NCI-H524 treated with DMSO at 0.1 percent for 48 hours (cell line): ENCODE data around the gene PLEKHG2.
"Not testable (repeated sequence)": the region's sequence is repeated elsewhere in the genome, so short reads cannot be mapped to it uniquely, and the experiment has no call there.

ENCODE experiments used
- DNase-seq: peaks from one replicate; lab custom pipeline; 2025; lab: John Stamatoyannopoulos, UW

PLEKHG2 gene

GRCh38 chr19:39446365-39447084 is 34.1 kb downstream of the PLEKHG2 start:
- DNase-seq, result no peak

DNA sequence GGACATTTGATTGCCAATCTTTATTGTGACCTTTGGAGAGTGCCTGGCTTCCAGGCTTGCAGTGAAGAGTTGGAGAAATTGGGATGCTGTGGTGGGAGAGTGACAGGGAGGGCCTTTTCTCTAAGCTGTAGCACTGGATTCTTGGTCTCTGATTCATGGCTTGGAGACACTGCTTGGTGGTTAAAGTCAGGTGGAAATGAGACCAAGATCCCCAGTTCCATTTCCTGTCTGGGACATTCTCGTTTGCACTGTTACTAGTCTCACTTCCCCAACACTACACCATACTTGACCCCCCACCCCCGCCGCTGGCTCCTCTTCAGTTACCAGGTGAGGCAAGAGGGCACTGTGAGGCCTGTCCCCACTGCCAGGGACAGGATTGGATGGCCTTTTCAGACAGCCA is 35.8 kb downstream of the PLEKHG2 start:
- no peak for DNase-seq

GRCh38 chr19:39449116-39449797 is 36.8 kb downstream of the PLEKHG2 start:
- DNase-seq, result no peak

DNA sequence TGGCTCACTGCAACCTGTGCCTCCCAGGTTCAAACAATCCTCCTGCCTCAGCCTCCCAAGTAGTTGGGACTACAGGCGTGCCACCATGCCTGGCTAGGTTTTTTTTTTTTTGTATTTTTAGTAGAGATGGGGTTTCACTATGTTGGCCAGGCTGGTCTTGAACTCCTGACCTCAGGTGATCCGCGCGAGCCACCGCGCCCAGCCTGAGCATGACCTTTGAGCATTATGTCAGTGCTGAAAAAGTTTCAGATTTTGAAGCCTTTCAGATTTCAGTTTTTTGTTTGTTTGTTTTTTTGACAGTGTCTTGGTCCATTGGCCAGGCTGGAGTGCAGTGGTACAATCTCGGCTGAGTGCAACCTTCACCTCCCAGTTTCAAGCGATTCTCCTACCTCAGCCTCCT is 38.8 kb downstream of the PLEKHG2 start:
- DNase-seq, result not testable (repeated sequence)

DNA sequence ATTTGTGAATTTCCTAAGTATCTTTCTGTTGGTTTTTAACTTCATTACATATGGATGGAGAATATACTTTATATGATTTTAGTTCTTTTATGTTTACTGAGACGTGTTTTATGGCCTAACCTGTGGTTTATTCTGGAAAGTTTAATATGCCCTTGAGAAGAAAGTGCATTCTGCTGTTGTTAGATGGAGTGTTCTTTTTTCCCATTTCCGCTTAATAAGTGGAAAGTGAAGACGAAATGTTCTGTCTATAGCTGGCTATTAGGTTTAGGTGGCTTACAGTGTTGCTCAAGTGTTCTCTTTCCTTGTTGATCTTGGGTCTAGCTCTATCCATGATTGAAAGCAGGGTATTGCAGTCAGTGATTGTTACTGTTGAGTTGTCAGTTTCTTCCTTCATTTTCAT is 50.9 kb downstream of the PLEKHG2 start:
- no peak for DNase-seq

DNA sequence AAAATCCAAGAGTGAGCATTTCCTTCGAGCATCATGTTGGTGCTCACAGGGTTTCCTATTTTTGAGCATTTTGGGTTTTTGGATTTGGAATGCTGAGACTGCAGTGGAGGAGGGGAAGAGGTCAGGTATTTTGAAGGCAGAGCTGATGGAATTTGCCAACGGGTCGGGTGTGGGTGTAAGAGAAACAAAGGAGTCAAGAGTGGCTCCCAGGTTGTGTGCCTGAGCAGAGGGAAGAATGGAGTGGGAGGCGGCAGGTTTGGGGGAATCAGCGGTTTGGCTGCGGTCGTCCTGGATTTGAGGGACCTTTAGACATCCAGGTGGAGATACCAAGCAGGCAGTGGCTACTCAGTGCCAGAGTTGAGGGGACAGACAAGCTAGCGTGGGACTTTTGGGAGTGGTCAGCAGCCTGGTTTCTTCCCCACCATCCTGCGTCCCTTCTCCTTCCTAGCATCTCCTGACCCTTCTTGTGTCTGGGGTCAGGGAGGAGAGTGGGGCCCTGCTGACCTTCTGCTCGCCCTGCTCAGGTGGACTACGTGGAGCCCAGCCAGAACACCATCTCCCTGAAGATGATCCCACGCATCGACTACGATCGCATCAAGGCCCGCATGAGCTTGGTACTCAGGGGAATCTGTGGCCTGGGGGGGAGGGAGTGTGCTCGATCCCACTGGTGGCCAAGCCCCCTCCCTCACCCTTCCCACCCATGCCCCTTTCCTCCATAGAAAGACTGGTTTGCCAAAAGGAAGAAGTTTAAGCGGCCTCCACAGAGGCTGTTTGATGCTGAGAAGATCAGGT is 53.7 kb downstream of the PLEKHG2 start:
- no peak for DNase-seq

DNA sequence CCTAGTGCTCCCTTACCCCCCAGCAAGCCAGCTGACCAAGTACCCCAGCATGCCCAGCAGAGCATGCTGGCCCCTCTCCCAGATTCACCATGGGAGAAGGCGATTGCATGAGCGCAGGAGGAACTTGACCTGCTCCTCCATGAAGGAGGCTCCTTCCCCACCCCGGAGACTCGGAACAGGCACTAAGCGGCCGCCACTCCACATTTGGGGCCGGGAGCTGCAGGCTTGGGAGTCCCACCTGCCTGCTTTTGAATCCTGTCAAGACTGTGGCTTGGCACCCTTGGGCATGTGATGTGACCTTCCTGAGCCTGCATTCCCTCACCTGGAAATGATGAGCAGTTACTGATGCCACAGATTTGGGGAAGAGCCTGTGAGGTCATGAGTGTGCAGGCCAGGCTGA is 55.5 kb downstream of the PLEKHG2 start:
- DNase-seq, result no peak

GRCh38 chr19:39469036-39469435 is 56.6 kb downstream of the PLEKHG2 start:
- no peak for DNase-seq

- DNase-seq, result no peak
These were observed 57.1 kb downstream of the PLEKHG2 start for GRCh38 chr19:39469567-39469966.

- no peak for DNase-seq
These were observed 58.4 kb downstream of the PLEKHG2 start for GRCh38 chr19:39470724-39471339.

DNA sequence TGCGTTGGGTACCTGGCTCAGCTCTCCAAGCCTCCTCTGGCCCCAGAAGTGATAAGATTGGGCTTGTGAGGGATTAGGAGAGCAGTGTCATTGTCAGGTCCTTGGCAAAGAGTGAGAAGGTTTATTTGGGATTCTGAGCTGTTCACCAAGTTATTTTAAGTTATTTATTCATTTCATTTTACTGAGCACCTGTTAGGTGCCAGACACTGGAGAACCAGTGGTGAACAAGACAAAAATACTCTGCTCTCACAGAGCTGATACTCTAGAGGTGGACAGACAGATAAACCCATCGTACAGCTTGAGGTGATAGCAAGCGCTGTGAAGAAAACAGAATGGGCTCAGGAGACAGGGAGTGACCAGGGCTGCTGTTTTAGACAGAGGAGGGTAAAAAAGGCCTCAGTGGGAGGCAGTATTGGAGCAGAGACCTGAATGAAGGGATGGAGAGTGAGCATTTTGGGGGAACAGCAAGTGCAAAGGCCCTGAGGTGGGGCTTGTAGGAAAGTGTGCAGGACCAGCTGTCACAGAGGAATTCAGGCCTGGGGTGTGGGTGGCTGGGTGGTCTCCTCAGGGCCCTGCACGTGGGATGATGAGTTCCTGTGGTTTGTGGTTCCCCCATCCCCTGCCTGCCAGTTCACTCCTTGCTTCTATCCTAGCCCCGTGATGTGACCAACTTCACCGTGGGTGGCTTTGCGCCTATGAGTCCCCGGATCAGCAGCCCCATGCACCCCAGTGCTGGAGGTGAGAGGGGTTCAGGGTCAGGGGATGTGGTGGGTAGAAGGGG is 59.5 kb downstream of the PLEKHG2 start:
- no peak for DNase-seq

DNA sequence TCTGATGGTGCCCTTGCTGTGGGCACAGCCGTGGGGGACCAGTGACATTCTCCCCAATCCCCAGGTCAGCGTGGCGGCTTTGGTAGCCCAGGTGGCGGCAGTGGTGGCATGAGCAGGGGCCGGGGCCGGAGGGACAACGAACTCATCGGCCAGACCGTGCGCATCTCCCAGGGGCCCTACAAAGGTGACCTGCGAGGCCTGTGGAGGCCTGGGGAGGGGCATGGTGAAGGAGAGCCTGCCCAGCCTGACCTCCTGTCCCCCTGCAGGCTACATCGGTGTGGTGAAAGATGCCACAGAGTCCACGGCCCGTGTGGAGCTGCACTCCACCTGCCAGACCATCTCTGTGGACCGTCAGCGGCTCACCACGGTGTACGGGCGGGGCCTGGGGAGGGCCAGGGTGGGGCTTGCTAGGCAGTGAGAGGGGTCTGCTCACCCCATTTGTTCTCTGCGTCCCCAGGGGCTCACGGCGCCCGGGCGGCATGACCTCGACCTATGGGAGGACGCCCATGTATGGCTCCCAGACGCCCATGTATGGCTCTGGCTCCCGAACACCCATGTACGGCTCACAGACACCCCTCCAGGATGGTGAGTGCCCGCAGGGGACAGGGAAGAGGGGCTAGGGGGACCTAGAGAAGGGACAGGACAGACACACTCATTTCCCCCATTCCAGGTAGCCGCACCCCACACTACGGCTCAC is 60.4 kb downstream of the PLEKHG2 start:
- DNase-seq, result no peak

DNA sequence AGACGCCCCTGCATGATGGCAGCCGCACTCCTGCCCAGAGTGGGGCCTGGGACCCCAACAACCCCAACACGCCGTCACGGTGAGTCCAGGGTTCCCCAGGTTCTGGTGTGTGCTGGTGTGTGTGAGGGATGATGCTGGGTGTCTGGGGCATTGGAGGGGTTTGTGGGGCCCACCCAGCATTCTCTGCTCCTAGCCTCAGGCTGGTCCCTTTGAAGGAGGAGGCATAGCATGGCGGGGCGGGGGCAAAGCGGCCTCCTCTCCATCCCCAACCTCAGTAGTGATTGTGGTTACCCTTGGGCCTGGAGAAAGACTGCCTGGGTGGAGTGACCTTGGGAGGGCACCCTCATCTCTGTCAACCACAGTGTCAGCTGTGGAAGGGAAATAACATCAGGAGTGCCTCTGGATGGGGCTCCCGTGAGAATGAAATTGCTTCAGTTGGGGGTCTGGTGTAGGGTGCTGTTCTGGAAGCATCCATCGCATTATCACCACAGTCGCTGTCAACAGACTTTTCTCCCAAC is 61.0 kb downstream of the PLEKHG2 start:
- DNase-seq, result no peak

GRCh38 chr19:39474139-39474620 is 61.7 kb downstream of the PLEKHG2 start:
- no peak for DNase-seq

GRCh38 chr19:39475748-39476147 is 63.3 kb downstream of the PLEKHG2 start:
- DNase-seq, result no peak
